Stomach smooth muscle (tissue), 2 donors: ENCODE measurements around the gene AGFG2.
"Not testable (repeated sequence)": the region's sequence is repeated elsewhere in the genome, so short reads cannot be mapped to it uniquely, and the experiment has no call there.

Experiments
- H3K27ac ChIP-seq: one replicate; pipeline ENCODE4 v1.7.0; 2013; ENCODE audit warnings: mild to moderate bottlenecking, low read length, inconsistent platforms
- H3K27me3 ChIP-seq, 2 donors: one replicate each; pipeline ENCODE4 v1.7.0; 2013; ENCODE audit warnings: low read length in 2 of 2; ENCODE audit not compliant: insufficient read depth in 2 of 2, control insufficient read depth in 1 of 2
- H3K36me3 ChIP-seq, 2 donors: one replicate each; pipeline ENCODE4 v1.7.0; 2013; ENCODE audit warnings: low read length in 2 of 2; ENCODE audit not compliant: control insufficient read depth in 2 of 2, insufficient read depth in 2 of 2
- H3K4me1 ChIP-seq: one replicate; pipeline ENCODE4 v1.7.0; 2013; ENCODE audit warnings: low read length; ENCODE audit not compliant: control insufficient read depth, insufficient read depth
- H3K4me3 ChIP-seq, 2 donors: one replicate each; pipeline ENCODE4 v1.7.0; 2013; ENCODE audit warnings: low read length in 2 of 2
- H3K9ac ChIP-seq, 2 donors: one replicate each; pipeline ENCODE4 v1.7.0; 2013; ENCODE audit warnings: low read length in 2 of 2, mild to moderate bottlenecking in 1 of 2
- H3K9me3 ChIP-seq, 2 donors: one replicate each; pipeline ENCODE4 v1.7.0; 2013; ENCODE audit warnings: low read length in 2 of 2; ENCODE audit not compliant: control insufficient read depth in 2 of 2
- donor health status: healthy.
- donor health status: Pancreatic carcinoma.

The AGFG2 gene

GRCh38 chr7:100541309-100541708 lies 2.3 kb downstream of the AGFG2 start:
- H3K27me3 ChIP-seq, H3K9ac ChIP-seq, H3K36me3 ChIP-seq, H3K9me3 ChIP-seq, H3K27ac ChIP-seq: not testable (repeated sequence)
- Histone ChIP-seq H3K4me1 (peaks cover 24% of the 10 kb centered on the region), H3K4me3 (peak overlapping the region in 1 of 2 donors; percentile 38)

- Histone ChIP-seq H3K36me3 (no peaks in the 10 kb centered on the region), H3K27me3 (no peaks in the 10 kb centered on the region), H3K9ac (no peak overlapping the region), H3K9me3 (no peaks in the 10 kb centered on the region), H3K27ac (peak overlapping the region; percentile 98), H3K4me1 (peaks cover 40% of the 10 kb centered on the region), H3K4me3 (no peak overlapping the region)
Measured at GRCh38 chr7:100543586-100543985, 4.6 kb downstream of the AGFG2 start.

DNA sequence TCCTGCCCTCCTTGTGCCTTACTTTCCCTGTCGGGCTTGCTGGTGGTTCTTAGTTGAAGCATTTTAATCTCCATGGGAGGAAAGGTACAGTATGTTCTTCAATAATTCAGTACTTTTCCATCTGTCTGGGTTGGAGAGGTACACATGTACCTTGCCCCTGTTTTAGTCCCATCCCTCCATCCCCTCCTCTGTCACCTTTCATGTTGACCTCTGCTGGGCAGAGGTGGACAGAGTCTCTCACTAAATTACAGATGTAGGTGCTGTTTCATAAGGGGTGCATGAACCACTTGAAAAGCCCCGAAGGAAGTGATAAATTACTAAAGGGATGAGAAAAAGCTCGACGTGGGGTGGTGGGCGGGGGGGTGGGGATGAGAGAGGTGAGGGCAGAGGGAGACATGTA lies 5.4 kb downstream of the AGFG2 start:
- Histone ChIP-seq H3K4me3 (no peak overlapping the region), H3K36me3 (peaks cover 3 to 4% of the 10 kb centered on the region in 2 donors), H3K27ac (peak overlapping the region; percentile 98), H3K9me3 (no peaks in the 10 kb centered on the region), H3K9ac (no peak overlapping the region), H3K27me3 (no peaks in the 10 kb centered on the region), H3K4me1 (peaks cover 40% of the 10 kb centered on the region)

DNA sequence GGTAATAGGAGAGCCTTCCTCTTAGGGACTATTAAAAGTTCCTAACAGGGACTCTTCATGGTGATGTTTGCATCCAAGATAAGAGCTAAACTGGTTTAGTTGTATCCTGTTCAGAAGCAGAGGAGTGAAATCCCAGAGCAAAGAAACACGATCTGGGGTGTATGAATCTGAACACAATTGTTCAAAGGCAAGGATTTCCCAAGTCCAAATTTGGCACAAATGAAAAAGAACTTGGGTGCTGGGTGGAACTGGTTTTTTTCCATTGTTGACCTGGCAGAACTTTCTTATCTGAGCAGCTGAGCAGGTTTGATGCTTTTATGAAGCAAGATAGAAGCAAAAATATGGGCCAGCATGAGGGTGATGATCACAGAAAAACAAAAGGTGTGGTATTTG lies 6.0 kb downstream of the AGFG2 start:
- Histone ChIP-seq H3K4me3 (peak overlapping the region in 1 of 2 donors; percentile 41), H3K27me3 (no peaks in the 10 kb centered on the region), H3K4me1 (peaks cover 38% of the 10 kb centered on the region), H3K36me3 (peaks cover 3 to 4% of the 10 kb centered on the region in 2 donors), H3K9ac (peak overlapping the region in 1 of 2 donors; percentile 64), H3K9me3 (no peaks in the 10 kb centered on the region), H3K27ac (peak overlapping the region; percentile 98)

DNA sequence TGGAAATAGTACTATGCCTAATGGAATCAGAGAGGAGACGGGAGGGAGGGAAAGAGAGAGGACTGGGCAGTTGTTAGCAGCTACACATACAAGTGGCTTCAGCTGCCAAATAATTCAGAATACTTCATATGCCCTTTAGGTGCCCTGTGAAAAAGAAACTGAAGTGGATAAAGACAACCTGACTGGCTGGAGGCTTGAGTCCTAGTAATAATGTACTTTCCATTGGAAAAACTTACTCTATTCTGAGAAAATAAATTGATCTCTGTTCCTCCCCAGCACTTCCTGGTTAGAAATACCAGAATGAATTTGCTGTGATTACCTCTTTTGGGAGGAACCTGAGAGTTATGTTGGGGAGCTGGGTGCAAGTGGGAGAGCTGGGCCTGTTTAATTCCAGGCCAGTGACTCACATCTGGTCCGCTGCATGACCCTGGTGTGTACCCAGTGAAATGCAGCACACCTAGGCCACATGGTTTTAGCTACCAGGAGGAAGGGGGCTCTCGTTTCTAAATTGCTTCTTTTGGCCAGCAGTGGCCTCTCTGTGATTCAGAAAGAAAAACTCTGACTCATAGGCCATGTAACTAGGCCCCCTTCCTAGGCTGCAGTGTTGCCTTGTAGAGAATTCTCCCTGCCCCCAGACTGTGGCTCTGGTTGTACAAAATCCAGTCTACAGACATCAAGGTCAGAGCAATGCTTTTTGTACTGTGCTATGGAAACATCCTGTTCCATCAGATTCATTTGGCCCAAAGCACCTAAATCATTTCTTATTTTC lies 6.5 kb downstream of the AGFG2 start:
- Histone ChIP-seq H3K4me3 (peak overlapping the region in 1 of 2 donors; percentile 41), H3K36me3 (peaks cover 4 to 5% of the 10 kb centered on the region in 2 donors), H3K9ac (peak overlapping the region; percentile 62 to 64), H3K4me1 (peaks cover 32% of the 10 kb centered on the region), H3K27me3 (no peaks in the 10 kb centered on the region), H3K27ac (peak overlapping the region; percentile 98), H3K9me3 (no peaks in the 10 kb centered on the region)

DNA sequence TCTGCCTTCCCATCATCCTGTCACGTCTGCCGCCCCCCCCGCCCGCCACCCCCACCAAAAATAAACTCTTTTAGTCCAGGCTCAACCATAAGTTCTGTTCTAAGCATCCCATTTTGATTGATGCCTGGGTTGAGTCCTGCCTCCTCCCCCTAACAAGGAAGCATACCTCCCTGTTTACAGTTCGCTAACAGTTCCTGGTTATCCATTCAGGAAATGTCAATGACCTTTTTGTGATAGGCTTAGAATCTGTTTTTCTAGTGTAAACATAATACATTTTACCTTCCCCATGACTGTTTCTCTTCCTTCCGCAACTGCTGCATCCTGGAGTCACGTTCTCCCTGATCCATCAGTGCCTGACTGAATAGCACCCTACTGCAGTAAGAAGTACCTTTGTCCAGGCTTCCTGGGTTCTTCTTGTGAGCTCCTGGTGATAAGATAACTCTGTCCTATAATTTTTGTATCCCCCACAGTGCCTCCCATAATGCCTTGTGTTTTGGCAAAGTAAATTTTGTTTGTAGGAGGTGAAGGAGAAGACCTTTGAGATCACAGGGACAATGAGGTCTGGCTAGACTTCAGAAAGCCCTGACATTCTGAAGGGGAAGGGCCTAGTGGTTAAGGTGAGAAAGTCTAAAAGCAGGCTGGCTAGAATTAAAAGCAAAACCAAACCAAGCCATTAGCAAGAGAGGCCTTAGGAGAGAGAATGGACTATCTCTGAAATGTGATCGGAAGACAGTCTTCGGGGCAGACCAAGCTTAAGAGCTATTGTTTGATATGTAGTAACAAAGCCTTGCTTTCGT lies 7.3 kb downstream of the AGFG2 start:
- H3K4me1 ChIP-seq: peaks cover 31% of the 10 kb centered on the region
- peak overlapping the region; percentile 52 to 64 for H3K9ac ChIP-seq
- H3K36me3 ChIP-seq: peaks cover 4 to 6% of the 10 kb centered on the region in 2 donors
- H3K27ac ChIP-seq: peak overlapping the region; percentile 98
- H3K27me3 ChIP-seq: no peaks in the 10 kb centered on the region
- peak overlapping the region; percentile 35 to 41 for H3K4me3 ChIP-seq
- H3K9me3 ChIP-seq: no peaks in the 10 kb centered on the region

DNA sequence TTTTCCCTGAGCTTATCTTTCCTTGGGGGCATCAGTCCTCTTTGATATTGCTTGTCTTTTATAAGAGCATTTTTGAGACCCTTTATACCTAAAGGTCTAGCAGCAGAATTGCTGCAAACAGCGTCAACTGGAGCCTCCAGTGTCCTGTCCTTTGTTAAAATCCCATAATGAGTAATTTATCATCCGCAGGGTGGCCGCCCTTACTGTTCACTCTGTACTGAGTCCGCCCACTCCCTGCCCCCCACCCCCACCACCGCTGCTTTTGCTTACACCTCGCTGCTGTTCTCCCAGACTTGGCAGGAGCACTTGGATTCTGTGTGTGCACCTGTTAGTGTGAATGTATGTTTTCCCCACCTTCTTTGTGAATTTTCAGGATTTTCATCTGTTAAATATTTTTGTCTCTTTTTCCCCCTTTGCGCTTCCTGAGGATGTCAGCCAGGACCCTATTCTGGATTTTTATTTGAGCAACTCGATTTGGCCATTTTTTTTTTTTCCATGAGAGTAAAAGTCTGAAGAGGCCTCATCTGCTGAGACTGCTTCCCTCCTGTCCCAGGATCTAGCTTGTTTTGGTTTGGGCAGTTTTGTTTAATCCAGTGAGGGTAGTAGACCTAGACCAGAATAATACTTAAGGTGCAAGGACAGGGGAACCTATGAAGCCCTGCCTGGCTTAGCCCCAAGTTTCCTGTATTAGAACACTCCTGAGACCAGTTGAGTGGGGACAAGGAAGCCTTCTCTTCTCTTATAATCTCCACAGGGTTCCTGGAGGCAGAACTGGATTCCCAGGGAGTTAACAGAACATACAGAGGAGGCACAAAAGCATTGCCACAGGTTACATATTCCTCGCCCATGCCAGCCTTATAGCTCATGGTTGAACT lies 8.2 kb downstream of the AGFG2 start:
- peak overlapping the region; percentile 98 for H3K27ac ChIP-seq
- peak overlapping the region; percentile 55 to 64 for H3K9ac ChIP-seq
- H3K36me3 ChIP-seq: peaks cover 4 to 6% of the 10 kb centered on the region in 2 donors
- peaks cover 31% of the 10 kb centered on the region for H3K4me1 ChIP-seq
- H3K9me3 ChIP-seq: no peaks in the 10 kb centered on the region
- H3K27me3 ChIP-seq: no peaks in the 10 kb centered on the region
- peak overlapping the region; percentile 35 to 41 for H3K4me3 ChIP-seq

GRCh38 chr7:100547872-100548271 lies 8.9 kb downstream of the AGFG2 start:
- Histone ChIP-seq H3K27ac (peak overlapping the region; percentile 98), H3K4me1 (peaks cover 31% of the 10 kb centered on the region), H3K36me3 (peaks cover 12 to 13% of the 10 kb centered on the region in 2 donors), H3K27me3 (no peaks in the 10 kb centered on the region), H3K9me3 (no peaks in the 10 kb centered on the region), H3K4me3 (peak overlapping the region in 1 of 2 donors; percentile 22), H3K9ac (peak overlapping the region; percentile 55 to 64)

DNA sequence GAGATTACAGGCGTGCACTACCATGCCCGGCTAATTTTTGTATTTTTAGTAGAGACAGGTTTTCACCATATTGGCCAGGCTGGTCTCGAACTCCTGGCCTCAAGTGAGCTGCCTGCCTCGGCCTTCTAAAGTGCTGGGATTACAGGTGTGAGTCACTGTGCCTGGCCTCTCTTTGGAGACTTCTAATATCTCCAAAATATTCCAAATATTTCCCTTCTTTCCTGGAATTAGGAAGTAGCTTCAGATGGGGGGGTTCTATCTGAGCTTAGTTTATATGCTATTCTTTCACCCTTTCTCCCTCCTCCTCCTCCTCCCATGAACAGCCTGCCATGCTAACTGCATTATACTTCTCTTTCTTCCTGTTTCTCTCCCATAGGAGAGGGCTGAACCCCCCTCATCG lies 9.4 kb downstream of the AGFG2 start:
- Histone ChIP-seq H3K27ac (peak overlapping the region; percentile 98), H3K36me3 (peaks cover 17 to 19% of the 10 kb centered on the region in 2 donors), H3K4me1 (peaks cover 31% of the 10 kb centered on the region), H3K9ac (peak overlapping the region in 1 of 2 donors; percentile 12)
- not testable (repeated sequence) for H3K27me3 ChIP-seq, H3K9me3 ChIP-seq, H3K4me3 ChIP-seq

DNA sequence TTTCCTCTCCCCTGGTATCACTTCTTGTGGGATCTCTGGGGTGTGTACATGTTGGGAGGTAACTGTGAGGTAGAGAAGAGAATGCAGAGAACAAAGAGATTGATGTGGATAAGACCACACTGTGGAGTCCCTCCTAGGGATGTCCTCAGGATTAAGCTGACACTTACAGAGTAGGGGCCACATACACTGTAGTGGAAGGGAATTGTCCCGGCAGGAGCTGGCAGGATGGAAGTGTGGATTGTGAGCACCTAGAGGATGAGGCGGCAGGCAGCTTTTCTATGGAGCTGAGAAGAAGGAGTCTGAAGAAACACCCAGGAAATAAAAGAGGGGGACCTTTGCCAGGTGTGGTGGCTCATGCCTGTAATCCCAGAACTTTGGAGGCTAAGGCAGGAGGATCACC lies 13.5 kb downstream of the AGFG2 start:
- Histone ChIP-seq H3K36me3 (peaks cover 37 to 39% of the 10 kb centered on the region in 2 donors), H3K4me3 (no peak overlapping the region)

More for the DNA sequence above, 13.5 kb downstream of the AGFG2 start:
- Histone ChIP-seq H3K27ac (no peak overlapping the region), H3K4me1 (peaks cover 8% of the 10 kb centered on the region), H3K9ac (no peak overlapping the region), H3K9me3 (no peaks in the 10 kb centered on the region), H3K27me3 (no peaks in the 10 kb centered on the region)
